HCT116 (cell line): ENCODE data around the gene TSSK2. TPM values are rescaled to one million over a fixed set of nuclear protein-coding genes. Genes with fewer than 3 reads are reported as not detected.

Source experiments
- ATAC-seq: fragments of 200-7000 bp; cut with Tn5 transposase; 2 replicates; pipeline ENCODE4 v1.9.1; 2020; ENCODE audit warnings: mild to moderate bottlenecking, moderate library complexity
- BruUV-seq: library from RNA; stranded (reverse); fragments of 400-500 nt; replicated peaks from 2 replicates; lab custom pipeline; 2021; lab: Mats Ljungman, UMichigan
- CTCF ChIA-PET: fragments of 300-600 bp; sonication (Branson Sonifier 250); formaldehyde crosslinking; loops from one replicate; lab custom pipeline; 2021; ENCODE audit warnings: antibody characterized with exemption; lab: Charles Lee
- POLR2A ChIA-PET: fragments of 300-600, 350-600 bp; sonication (Branson Sonifier 250); formaldehyde crosslinking; loops from one replicate; lab custom pipeline; 2021; ENCODE audit warnings: antibody characterized with exemption; lab: Charles Lee
- RAD21 ChIA-PET, 2 experiments: fragments of 300-600 bp; sonication (Branson Sonifier 250); formaldehyde crosslinking; loops; one replicate each; lab custom pipeline; 2023; ENCODE audit warnings: low total read pairs in 2 of 2; ENCODE audit not compliant: uncharacterized antibody in 2 of 2, unreplicated experiment in 2 of 2, low non-redundant PET in 1 of 2; lab: Charles Lee
- DNase-seq: peaks from one replicate; pipeline ENCODE4 v3.0.0-alpha.2; 2010; ENCODE audit warnings: low read depth, low spot score
- H2AFZ ChIP-seq: fragments of 200-600 bp; shearing (Covaris generic), sonication (generic); 2 replicates; pipeline ENCODE4 v1.6.1; 2017; ENCODE audit warnings: low read depth, mixed run types, mixed read lengths, antibody characterized with exemption, low read length; ENCODE audit not compliant: poor library complexity, severe bottlenecking
- H3K27ac ChIP-seq: 2 replicates; pipeline ENCODE4 v1.5.1; 2012; ENCODE audit warnings: low read depth, low read length
- H3K27me3 ChIP-seq: fragments of 200-600 bp; sonication (generic); 2 replicates; pipeline ENCODE4 v1.6.1; 2016; ENCODE audit warnings: mixed run types, low read length, mixed read lengths; ENCODE audit not compliant: insufficient read depth
- H3K36me3 ChIP-seq, 2 experiments: fragments of 200-500 bp in 1 of 2; fragments of 200-600 bp in 1 of 2; sonication (Bioruptor generic) in 1 of 2; sonication (generic) in 1 of 2; 2 replicates each; pipeline versions ENCODE4 v1.5.1 to v1.6.1; 2014 to 2016; ENCODE audit warnings: low read length in 2 of 2, inconsistent platforms in 1 of 2, mixed read lengths in 1 of 2, mixed run types in 1 of 2; ENCODE audit not compliant: insufficient read depth in 2 of 2, control insufficient read depth in 1 of 2
- H3K4me1 ChIP-seq, 2 experiments: fragments of 200-600 bp in 1 of 2; sonication (generic) in 1 of 2; 2 replicates each; pipeline versions ENCODE4 v1.5.1 to v1.6.1; 2012 to 2017; ENCODE audit warnings: low read length in 2 of 2, inconsistent platforms in 1 of 2, mild to moderate bottlenecking in 1 of 2, mixed read lengths in 1 of 2, mixed run types in 1 of 2, moderate library complexity in 1 of 2; ENCODE audit not compliant: insufficient read depth in 2 of 2, control insufficient read depth in 1 of 2
- H3K4me2 ChIP-seq: fragments of 200-600 bp; sonication (generic); 2 replicates; pipeline ENCODE4 v1.6.1; 2017; ENCODE audit warnings: mixed run types, low read length, mixed read lengths
- H3K4me3 ChIP-seq, 2 experiments: fragments of 200-600 bp in 1 of 2; sonication (generic) in 1 of 2; replicated peaks in 1 of 2; 2 replicates each; pipeline ENCODE4 v1.5.1; 2011 to 2016; ENCODE audit warnings: low read length in 2 of 2, control low read depth in 1 of 2, low read depth in 1 of 2, mild to moderate bottlenecking in 1 of 2, mixed read lengths in 1 of 2, mixed run types in 1 of 2
- H3K79me2 ChIP-seq: fragments of 200-600 bp; sonication (generic); 2 replicates; pipeline ENCODE4 v1.6.1; 2017; ENCODE audit warnings: mild to moderate bottlenecking, mixed run types, low read length, moderate library complexity, mixed read lengths; ENCODE audit not compliant: insufficient read depth
- H3K9ac ChIP-seq: fragments of 200-600 bp; sonication (generic); 2 replicates; pipeline ENCODE4 v1.6.1; 2016; ENCODE audit warnings: low read length, mixed read lengths
- H3K9me2 ChIP-seq: fragments of 200-600 bp; sonication (generic), shearing (Covaris generic); 2 replicates; pipeline ENCODE4 v1.6.1; 2017; ENCODE audit warnings: mixed run types, mild to moderate bottlenecking, moderate library complexity; ENCODE audit not compliant: insufficient read depth
- H3K9me3 ChIP-seq, 2 experiments: fragments of 200-500 bp in 1 of 2; fragments of 200-600 bp in 1 of 2; sonication (Bioruptor generic) in 1 of 2; sonication (generic) in 1 of 2; 2 replicates each; pipeline ENCODE4 v1.6.1; 2014 to 2017; ENCODE audit warnings: low read length in 2 of 2, mixed read lengths in 2 of 2, inconsistent platforms in 1 of 2, low read depth in 1 of 2, mild to moderate bottlenecking in 1 of 2, mixed run types in 1 of 2, moderate library complexity in 1 of 2; ENCODE audit not compliant: control insufficient read depth in 1 of 2, insufficient read depth in 1 of 2
- H4K20me1 ChIP-seq: fragments of 200-600 bp; sonication (generic), shearing (Covaris generic); 2 replicates; pipeline ENCODE4 v1.6.1; 2017; ENCODE audit warnings: mixed run types, mild to moderate bottlenecking, moderate library complexity; ENCODE audit not compliant: insufficient read depth
- EGR1 ChIP-seq: IDR thresholded peaks from 2 replicates; pipeline ENCODE4 v1.6.1; 2012; ENCODE audit warnings: low read depth
- ELF1 ChIP-seq: IDR thresholded peaks from 2 replicates; pipeline ENCODE4 v1.6.1; 2012; ENCODE audit warnings: low read depth, borderline replicate concordance
- EZH2 ChIP-seq: fragments of 200-600 bp; sonication (generic); IDR thresholded peaks from 2 replicates; pipeline ENCODE4 v1.6.1; 2017; ENCODE audit warnings: antibody characterized with exemption, mixed run types
- FOSL1 ChIP-seq: IDR thresholded peaks from 2 replicates; pipeline ENCODE4 v1.6.1; 2012; ENCODE audit warnings: low read depth
- JUND ChIP-seq: IDR thresholded peaks from 2 replicates; pipeline ENCODE4 v1.6.1; 2012
- MAX ChIP-seq: IDR thresholded peaks from 2 replicates; pipeline ENCODE4 v1.6.1; 2012
- POLR2A ChIP-seq: IDR thresholded peaks from 2 replicates; pipeline ENCODE4 v1.7.0; 2011; ENCODE audit warnings: borderline replicate concordance; ENCODE audit not compliant: insufficient read depth, insufficient read length; ENCODE audit errors: extremely low read depth
- POLR2AphosphoS5 ChIP-seq: IDR thresholded peaks from 2 replicates; pipeline ENCODE4 v1.6.1; 2011; ENCODE audit warnings: mild to moderate bottlenecking, low read depth, low read length, moderate library complexity
- REST ChIP-seq: IDR thresholded peaks from 2 replicates; pipeline ENCODE4 v1.6.1; 2012; ENCODE audit warnings: low read depth
- SIN3A ChIP-seq: IDR thresholded peaks from 2 replicates; pipeline ENCODE4 v1.6.1; 2012; ENCODE audit warnings: low read depth
- SP1 ChIP-seq: IDR thresholded peaks from 2 replicates; pipeline ENCODE4 v1.6.1; 2012; ENCODE audit warnings: low read depth
- SRF ChIP-seq: IDR thresholded peaks from 2 replicates; pipeline ENCODE4 v1.6.1; 2012; ENCODE audit warnings: low read depth
- YY1 ChIP-seq: IDR thresholded peaks from 2 replicates; pipeline ENCODE4 v1.6.1; 2011; ENCODE audit warnings: low read length, low read depth, moderate library complexity, mild to moderate bottlenecking; ENCODE audit not compliant: insufficient replicate concordance; ENCODE audit errors: extremely low read depth
- ZFX ChIP-seq: fragments of 450-650 bp; IDR thresholded peaks from 2 replicates; pipeline ENCODE4 v1.6.1; 2017
- intact Hi-C: fragments of 100-400 bp; cut with micrococcal nuclease; formaldehyde crosslinking; loops from 2 replicates; pipeline ENCODE4 v1.10.0; 2022
- total RNA-seq: library from RNA; stranded (reverse); gene quantifications from one replicate; pipeline ENCODE4 v1.2.1, GENCODE V29; 2021; ENCODE audit not compliant: unreplicated experiment
- TF ChIP-seq, protein P1 (sequence below): IDR thresholded peaks from 2 replicates; pipeline ENCODE4 v1.6.1; 2011; ENCODE audit warnings: mild to moderate bottlenecking, low read length, moderate library complexity; ENCODE audit not compliant: insufficient replicate concordance; ENCODE audit errors: extremely low read depth

The TSSK2 gene
- total RNA-seq, 1 experiment from 2014 or later: not detected

DNA sequence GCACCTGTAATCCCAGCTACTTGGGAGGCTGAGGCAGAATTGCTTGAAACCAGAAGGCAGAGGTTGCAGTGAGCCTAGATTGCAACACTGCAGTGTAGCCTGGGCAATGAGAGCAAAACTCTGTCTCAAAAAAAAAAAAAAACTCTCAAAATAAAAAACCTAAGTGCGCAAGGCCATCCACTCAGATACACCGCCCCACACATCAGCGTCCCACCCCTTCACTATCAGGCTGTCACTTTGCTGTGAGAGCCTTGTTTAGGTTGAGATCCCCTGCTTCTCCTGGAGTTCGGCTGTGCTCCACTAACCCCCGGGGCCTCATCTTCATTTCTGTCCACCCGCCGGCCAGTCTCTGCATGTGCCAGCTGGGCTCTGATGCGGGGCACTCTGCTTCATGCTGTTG is 35.3 kb downstream of the TSSK2 start:
- Histone ChIP-seq H3K9ac (no peak overlapping the region), H2AFZ (no peak overlapping the region), H3K4me2 (no peak overlapping the region), H3K9me2 (no peaks in the 10 kb centered on the region), H3K9me3 (no peaks in the 10 kb centered on the region), H3K27ac (no peak overlapping the region), H4K20me1 (no peaks in the 10 kb centered on the region), H3K36me3 (no peaks in the 10 kb centered on the region), H3K79me2 (peaks cover under 1% of the 10 kb centered on the region; the same call in 1 of the 2 replicates), H3K27me3 (peaks cover 12% of the 10 kb centered on the region), H3K4me1 (peaks cover 0 to 12% of the 10 kb centered on the region in 2 experiments; a peak in 1 of 4 replicates), H3K4me3 (no peak overlapping the region)
- TF ChIP-seq SIN3A (no peak), YY1 (no peak), POLR2A (no peak), EZH2 (no peak)
- no TSS peak for BruUV-seq
- ChIA-PET CTCF (no interaction called here), POLR2A (interaction anchor here (1.7 kb wide), 1 partner anchor 12 kb away, joined by 4 read pairs; the partner anchor contains the start of gene SLC25A1), RAD21 (no interaction called here)
- ATAC-seq (no peak), DNase-seq (no peak)
- intact Hi-C loops: no loop called here

- Histone ChIP-seq H3K79me2 (peaks cover 9% of the 10 kb centered on the region), H3K4me2 (no peak overlapping the region), H3K9me2 (no peaks in the 10 kb centered on the region), H3K4me1 (peaks cover 0 to 12% of the 10 kb centered on the region in 2 experiments; a peak in 1 of 4 replicates), H3K9ac (no peak overlapping the region), H3K27me3 (peaks cover 12% of the 10 kb centered on the region), H2AFZ (no peak overlapping the region), H3K36me3 (no peaks in the 10 kb centered on the region), H3K4me3 (no peak overlapping the region), H3K27ac (no peak overlapping the region), H4K20me1 (no peaks in the 10 kb centered on the region), H3K9me3 (no peaks in the 10 kb centered on the region)
- intact Hi-C loops: no loop called here
- no peak for DNase-seq
- ChIA-PET RAD21 (no interaction called here), POLR2A (interaction anchor here (1.7 kb wide), 1 partner anchor 11 kb away, joined by 4 read pairs; the partner anchor contains the start of gene SLC25A1), CTCF (interaction anchor here (1.3 kb wide), 1 partner anchor 463 kb away, joined by 3 read pairs; no protein-coding TSS in a partner anchor)
- ATAC-seq: no peak
- BruUV-seq: no TSS peak
- TF ChIP-seq ZFX (no peak), ELF1 (no peak), JUND (no peak), SP1 (no peak), REST (no peak), SIN3A (no peak), EGR1 (no peak), MAX (no peak), FOSL1 (no peak), POLR2AphosphoS5 (no peak), POLR2A (no peak), SRF (no peak)
- TF ChIP-seq, protein P1, sequence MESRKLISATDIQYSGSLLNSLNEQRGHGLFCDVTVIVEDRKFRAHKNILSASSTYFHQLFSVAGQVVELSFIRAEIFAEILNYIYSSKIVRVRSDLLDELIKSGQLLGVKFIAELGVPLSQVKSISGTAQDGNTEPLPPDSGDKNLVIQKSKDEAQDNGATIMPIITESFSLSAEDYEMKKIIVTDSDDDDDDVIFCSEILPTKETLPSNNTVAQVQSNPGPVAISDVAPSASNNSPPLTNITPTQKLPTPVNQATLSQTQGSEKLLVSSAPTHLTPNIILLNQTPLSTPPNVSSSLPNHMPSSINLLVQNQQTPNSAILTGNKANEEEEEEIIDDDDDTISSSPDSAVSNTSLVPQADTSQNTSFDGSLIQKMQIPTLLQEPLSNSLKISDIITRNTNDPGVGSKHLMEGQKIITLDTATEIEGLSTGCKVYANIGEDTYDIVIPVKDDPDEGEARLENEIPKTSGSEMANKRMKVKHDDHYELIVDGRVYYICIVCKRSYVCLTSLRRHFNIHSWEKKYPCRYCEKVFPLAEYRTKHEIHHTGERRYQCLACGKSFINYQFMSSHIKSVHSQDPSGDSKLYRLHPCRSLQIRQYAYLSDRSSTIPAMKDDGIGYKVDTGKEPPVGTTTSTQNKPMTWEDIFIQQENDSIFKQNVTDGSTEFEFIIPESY: no peak
These were observed 36.2 kb downstream of the TSSK2 start for GRCh38 chr22:19167106-19167869.
